AG08395 (cell line): ENCODE data around the gene LY6G6C.

Source experiments
- DNase-seq: peaks from one replicate; pipeline ENCODE4 v3.0.0; 2012; ENCODE audit warnings: mixed read lengths, low spot score

The LY6G6C gene

GRCh38 chr6:31721351-31722020 lies at the start of gene LY6G6C:
Gene LY6G6C, minus strand, starts transcription at chr6:31721746. Its CDS starts 67 bp downstream, at chr6:31721679.
- DNase-seq = no peak

- DNase-seq = no peak
These were observed 49.3 kb upstream of the LY6G6C start for GRCh38 chr6:31770860-31771259.

- DNase-seq = peak; percentile 82
These were observed 48.3 kb upstream of the LY6G6C start for GRCh38 chr6:31769684-31770371.

- no peak for DNase-seq
These were observed 47.1 kb upstream of the LY6G6C start for GRCh38 chr6:31768363-31769257.

- no peak for DNase-seq
These were observed 45.6 kb upstream of the LY6G6C start for GRCh38 chr6:31767096-31767645.

DNA sequence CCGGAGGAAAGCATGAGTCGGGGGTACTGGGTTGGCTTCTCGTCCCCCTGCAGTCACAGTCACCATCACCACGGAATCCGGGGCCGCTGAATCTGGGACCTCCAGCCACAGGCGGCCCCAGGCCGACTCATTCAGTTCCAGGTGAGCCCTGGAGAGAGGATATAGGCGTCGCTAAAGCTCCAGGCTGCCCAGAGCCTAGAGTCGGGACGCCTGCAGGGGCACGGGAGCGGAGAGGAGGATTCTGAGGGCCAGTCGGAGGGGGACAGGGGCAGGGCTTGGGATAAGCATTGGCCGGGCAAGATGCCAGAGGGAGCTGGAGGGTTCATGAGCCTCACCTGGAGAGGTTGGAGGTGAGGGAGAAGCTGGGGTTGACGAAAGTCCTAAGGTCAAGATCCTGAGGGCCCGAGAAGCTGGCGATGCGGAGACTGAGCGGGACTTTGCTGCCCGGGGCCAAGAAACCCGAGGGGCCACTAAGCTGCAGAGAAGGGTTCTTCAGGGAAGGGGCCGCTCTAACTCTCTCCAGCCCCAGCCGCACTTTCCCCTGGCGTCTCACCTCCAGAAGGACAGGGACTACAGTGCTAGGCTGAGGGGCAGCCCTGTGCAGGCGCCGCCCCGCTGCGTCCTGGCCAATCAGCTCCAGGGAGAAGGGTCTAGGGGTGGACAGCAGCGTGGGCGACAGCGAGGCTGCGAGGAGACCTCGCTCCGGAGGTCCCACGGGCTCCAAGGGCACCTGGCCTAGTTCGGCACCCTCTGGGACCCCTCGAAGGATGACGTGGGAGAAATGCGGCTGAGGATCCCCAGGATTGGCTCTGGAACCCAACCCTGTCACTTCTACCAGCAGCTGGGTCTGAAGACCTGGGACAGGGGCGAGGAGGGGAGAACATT lies 44.6 kb upstream of the LY6G6C start:
- DNase-seq = peak; percentile 53

DNA sequence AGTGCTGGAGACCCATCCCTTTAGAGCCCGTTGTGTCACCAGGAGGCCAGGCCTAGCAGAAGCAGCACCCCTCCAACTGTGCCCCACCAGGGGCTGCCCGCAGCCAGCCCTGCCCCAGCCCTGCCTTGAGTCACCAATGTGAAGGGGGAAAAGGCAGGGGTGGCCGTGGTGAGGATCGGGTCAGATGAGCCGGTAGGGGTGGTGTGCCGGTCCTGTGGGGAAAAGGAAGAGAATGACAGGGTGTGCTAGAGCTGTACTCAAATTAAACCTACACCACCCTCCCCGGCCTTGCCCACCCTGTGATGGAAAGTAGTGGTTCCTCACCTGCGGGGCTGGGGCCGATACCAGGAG lies 44.0 kb upstream of the LY6G6C start:
- DNase-seq = no peak

- no peak for DNase-seq
These were observed 42.7 kb upstream of the LY6G6C start for GRCh38 chr6:31764198-31764597.

DNA sequence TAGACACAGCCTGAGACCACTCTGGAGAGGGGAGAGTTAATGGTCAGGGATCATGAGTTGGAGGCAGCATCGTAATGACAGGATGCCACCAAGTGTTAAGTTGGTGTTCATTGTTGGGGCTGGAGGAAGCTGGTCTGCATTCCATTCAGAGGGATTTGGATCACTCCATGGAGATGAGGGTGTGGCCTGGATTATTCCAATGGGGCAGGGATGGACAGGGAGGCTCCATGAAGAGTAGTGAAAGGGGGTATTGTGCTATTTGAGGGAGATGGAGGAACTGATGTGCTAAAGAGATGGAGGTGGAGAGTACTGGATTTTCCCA lies 42.0 kb upstream of the LY6G6C start:
- peak; percentile 94 for DNase-seq

DNA sequence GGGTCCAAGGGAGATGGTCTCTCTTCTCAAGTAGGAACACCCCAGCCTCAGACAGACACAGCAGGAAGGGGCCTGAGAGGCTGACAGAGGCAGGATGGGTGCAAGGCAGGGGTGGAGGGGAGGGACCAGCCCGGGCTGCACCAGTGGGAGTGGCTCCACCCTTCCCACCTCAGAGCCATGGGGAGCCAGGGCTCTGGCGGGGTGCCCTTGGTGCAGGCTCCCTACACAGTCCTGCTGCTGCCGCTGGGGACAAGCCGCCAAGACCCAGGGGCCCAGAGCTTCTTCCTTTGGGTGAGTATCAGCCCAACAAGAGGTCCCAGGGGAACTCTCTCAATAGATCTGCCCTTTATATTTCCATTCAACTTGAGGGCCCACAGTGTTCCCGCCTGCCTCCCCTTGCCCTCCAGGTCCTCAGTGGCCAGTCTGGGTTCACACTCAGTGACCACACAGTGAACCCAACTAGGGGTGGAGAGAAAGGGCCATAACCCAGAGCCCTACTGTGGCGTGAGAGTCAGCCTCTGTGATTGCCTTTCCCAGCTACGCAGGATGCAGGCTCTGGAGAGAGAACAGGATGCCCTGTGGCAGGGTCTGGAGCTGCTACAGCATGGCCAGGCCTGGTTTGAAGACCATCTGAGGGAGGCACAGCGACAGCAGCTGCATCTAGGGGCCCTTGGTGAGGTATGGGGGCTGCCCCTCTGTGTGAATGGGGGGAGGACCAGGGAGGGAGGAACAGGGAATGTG lies 41.5 kb upstream of the LY6G6C start:
- DNase-seq = no peak

DNA sequence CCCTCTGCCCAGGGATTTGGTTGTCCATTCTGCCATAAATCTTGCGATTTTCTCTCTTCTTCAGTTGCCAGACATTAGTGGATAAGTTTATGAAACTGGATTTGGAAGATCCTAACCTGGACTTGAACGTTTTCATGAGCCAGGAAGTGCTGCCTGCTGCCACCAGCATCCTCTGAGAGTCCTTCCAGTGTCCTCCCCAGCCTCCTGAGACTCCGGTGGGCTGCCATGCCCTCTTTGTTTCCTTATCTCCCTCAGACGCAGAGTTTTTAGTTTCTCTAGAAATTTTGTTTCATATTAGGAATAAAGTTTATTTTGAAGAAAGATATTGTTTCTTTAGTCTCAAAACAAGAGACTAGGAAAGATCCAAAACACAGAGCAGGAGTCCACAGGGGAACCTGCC lies 40.8 kb upstream of the LY6G6C start, which contains the start of gene SAPCD1:
TSS of gene SAPCD1 (plus strand) at position 301 of the 400 bp plus-strand sequence. CDS start 399 bp downstream, outside the sequence.
- DNase-seq = no peak

DNA sequence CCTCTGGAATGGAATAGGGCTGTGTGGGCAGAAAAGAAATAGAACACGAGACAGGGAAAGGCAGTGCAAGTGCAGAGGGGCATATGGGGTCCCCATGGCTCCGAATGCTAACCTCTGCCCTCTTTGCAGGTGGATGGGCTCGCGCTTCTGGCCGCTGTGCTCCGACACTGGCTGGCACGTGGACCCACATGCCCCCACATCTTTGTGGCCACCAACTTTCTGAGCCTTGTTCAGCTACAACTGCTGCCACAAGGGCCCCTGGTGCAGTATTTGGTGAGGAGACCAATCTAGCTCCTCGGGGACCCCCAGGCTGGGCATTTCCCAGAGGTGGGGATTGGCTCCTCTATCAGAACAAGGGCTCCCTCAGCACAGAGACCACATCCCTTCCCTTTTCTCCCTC lies 39.8 kb upstream of the LY6G6C start:
- no peak for DNase-seq

GRCh38 chr6:31760790-31761189 lies 39.2 kb upstream of the LY6G6C start:
- DNase-seq = no peak

DNA sequence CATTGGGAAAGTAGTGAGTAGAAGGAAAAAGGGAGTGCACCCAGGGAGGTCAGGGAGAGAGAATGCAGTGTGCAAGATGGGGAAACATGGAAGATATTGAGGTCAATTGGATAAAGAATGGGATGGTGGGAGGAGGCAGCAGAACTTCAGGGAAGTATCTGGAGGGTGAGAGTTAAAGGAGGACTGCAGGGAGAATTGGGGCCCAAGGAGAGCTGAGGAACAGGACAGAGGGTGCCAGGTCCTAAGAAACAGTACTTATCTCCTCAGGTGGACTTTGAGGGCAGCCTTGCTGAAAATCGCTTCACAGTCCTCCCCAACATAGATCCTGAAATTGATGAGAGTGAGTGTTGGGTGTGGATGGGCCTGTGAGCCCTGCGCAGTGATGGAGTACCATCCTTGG lies 36.7 kb upstream of the LY6G6C start:
- no peak for DNase-seq

DNA sequence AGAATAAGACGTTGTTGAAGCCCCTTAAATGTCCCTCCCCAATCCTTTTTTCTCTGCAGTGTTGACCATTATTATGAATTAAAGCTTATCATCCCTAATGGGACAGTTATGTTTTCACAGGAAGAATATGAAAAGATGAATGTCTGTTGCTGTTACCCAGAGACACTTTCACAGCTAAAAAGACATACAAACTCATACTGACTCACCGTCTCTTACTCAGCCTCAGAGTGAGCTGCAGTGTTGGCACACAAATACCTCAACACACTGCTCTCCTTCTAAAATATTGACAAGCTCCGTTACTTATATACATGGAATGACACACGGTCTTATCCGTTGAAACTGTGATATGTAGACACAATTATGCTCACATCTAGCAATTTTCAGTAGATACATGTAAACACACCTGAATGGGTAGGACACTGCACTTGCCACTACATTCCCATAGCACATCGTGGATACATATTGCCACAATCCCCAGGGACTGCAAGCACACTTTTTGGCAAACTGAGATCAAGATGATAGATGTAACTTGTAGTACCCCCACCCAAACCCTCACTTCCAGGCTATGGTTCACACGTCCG lies 31.3 kb upstream of the LY6G6C start:
- DNase-seq = peak; percentile 76

DNA sequence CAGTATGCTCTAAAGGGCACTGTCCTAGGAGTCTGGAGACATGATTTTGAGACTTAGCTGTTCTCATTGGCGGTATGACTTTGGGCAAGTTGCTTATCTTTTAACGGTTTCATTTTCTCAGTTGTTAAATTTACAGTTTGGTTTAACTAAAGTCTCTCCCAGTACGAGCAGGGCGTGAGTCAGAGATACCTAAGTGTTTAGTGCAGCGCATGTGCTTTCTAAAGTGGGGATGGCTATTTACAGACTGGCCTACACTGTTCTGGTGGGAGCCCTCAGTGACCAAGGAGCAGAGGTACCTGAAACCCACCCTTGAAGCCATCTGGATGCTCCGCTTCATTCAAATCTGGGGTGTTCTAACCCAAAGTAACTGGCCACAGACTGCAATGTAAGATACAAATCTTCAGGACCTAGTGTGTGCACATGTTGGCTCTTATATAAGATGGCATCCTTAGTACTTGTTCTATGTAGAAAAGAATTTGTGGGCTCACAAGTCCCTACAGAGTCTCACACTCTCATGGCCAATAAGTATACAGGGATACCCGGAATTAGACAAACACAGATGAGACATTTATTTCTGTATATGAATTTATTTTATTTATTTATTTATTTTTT lies 29.0 kb upstream of the LY6G6C start:
- DNase-seq = no peak

DNA sequence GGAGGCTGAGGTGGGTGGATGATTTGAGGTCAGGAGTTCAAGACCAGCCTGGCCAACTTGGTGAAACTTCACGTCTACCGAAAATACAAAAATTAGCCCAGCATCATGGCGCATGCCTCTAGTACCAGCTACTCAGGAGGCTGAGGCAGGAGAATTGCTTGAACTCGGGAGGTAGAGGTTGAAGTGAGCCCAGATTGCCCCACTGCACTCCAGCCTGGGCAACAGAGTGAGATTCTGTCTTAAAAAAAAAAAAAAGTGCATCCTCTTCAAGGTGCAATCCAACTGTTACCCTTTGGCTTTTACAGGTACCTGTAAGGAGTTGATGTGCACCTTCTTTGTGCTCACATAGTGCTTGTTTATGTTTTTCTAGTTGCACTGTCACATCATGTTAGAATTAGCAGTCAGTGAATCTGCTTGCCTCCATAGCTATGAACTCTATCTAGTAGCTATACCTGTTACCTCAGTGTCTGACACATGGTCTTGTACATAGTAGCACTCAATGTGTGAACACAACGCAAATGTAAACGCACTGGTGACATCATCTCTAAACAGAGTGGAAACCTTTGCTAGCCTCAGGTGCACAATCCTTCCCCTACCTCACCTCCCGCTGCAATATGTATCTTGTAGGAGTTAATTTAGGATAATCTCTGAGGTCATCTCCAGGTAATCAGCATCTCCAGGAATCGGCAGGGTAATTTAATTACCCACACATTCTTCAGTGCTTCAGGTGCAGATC lies 27.9 kb upstream of the LY6G6C start:
- DNase-seq = no peak

DNA sequence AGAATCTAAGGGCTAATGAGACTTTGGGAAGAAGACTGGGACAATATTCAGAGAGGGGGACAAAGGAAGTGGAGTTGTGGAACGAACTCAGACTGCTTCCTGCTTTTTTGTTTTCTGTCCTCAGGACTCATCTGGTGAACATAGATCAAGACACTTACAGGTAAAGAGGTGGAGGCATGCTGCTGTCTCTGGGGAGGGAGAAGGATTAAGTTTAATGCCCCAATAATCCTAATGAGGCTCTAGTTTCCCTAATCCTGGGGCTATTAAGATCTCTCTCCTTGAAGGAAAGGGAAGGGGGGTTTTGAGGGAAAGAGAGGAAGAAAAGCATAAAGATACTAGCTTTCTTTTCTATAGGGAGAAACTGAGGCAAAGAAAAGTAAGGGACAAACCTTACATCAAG lies 22.9 kb upstream of the LY6G6C start:
- DNase-seq = no peak

- no peak for DNase-seq
These were observed 21.3 kb upstream of the LY6G6C start for GRCh38 chr6:31742894-31743293.
